ENCODE data around the gene LMBR1.

LMBR1 gene

DNA sequence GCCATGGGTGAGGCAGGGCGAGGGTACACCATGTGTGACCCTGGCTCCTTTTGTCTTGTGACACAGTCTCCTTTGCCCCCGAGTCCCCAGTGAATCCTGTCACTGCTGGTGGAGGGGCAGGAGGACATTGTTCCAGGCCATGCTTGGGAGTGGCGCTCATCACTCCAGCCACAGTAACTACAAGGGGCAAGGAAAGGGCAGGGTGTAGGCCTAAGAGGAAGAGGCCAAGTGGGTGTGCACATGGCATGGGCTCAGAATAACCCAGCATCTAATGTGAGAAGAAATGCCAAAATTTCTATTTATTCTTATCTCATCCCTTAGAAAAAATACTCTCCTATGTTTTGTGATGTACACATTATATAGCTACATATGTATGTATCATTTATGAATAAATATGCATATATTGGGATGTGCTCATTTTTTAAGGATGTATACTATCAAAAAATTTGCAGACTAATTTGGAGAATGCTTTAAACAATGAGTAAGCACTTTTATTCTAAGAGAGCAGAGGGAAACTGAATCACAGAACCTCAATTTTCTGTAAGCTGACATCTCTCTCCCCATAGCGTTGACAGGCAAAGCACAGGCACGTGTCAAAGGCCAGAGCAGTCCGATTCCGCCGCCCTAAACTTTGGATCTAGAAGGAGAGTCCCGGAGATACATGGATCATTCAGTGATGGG lies 215.5 kb downstream of the LMBR1 start:
- no peaks in the 10 kb centered on the region for H3K9me3 ChIP-seq

DNA sequence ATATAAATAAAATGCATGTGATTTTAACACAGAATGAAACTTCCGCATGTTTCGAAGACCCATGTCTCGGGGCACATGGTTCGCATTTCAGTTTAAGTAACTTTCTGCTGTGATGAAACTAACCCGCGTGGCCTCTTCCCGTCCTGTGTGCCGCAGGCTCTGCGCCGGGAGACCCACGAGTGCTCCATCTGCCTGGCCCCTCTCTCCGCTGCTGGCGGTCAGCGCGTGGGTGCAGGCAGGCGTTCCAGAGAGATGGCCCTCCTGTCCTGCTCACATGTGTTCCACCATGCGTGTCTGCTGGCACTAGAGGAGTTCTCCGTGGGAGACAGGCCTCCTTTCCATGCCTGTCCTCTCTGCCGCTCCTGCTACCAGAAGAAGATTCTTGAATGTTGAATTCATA lies 216.7 kb downstream of the LMBR1 start:
- Histone ChIP-seq H3K27ac (no peak overlapping the region), H3K4me1 (no peaks in the 10 kb centered on the region), H3K9me3 (no peaks in the 10 kb centered on the region), H3K4me3 (no peak overlapping the region), H3K27me3 (no peaks in the 10 kb centered on the region), H3K36me3 (peaks cover 21 to 75% (median 56%) of the 10 kb centered on the region in 3 donors)
- intact Hi-C loops (cut with DNase I; ENCODE audit: low total_unique reads) = no loop called here
- TF ChIP-seq, protein P1, sequence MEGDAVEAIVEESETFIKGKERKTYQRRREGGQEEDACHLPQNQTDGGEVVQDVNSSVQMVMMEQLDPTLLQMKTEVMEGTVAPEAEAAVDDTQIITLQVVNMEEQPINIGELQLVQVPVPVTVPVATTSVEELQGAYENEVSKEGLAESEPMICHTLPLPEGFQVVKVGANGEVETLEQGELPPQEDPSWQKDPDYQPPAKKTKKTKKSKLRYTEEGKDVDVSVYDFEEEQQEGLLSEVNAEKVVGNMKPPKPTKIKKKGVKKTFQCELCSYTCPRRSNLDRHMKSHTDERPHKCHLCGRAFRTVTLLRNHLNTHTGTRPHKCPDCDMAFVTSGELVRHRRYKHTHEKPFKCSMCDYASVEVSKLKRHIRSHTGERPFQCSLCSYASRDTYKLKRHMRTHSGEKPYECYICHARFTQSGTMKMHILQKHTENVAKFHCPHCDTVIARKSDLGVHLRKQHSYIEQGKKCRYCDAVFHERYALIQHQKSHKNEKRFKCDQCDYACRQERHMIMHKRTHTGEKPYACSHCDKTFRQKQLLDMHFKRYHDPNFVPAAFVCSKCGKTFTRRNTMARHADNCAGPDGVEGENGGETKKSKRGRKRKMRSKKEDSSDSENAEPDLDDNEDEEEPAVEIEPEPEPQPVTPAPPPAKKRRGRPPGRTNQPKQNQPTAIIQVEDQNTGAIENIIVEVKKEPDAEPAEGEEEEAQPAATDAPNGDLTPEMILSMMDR (IDR thresholded peaks at IDR 0.05) = no peak
- DNase-seq = no peak

More for the DNA sequence above, 215.5 kb downstream of the LMBR1 start:
- no peaks in the 10 kb centered on the region for H3K4me1 ChIP-seq
- peaks cover 28 to 78% (median 69%) of the 10 kb centered on the region in 3 donors for H3K36me3 ChIP-seq
- TF ChIP-seq, protein P1 (IDR thresholded peaks at IDR 0.05) = no peak
- no peak overlapping the region for H3K4me3 ChIP-seq
- H3K27me3 ChIP-seq = no peaks in the 10 kb centered on the region
- intact Hi-C loops (cut with DNase I; ENCODE audit: low total_unique reads) = no loop called here
- no peak overlapping the region for H3K27ac ChIP-seq
- no peak for DNase-seq

DNA sequence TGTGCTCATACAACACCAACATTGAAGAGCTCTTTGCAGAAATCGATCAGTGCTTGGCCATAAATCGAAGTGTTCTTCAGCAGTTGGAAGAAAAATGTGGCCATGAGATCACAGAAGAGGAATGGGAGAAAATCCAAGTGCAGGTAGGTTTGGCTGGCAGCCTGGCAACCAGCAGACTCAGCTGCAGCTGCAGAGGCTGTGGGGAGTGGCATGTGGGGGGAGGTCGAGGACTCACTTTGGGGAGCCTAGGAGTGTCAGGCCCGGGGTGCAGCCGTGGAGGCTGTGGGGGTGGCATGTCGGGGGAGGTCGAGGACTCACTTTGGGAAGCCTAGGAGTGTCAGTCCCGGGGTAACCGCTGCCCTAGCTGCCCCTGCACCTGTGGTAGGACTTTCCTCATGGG lies 217.3 kb downstream of the LMBR1 start:
- TF ChIP-seq, protein P1 (IDR thresholded peaks at IDR 0.05) = no peak
- no peaks in the 10 kb centered on the region for H3K4me1 ChIP-seq
- intact Hi-C loops (cut with DNase I; ENCODE audit: low total_unique reads) = no loop called here
- H3K27ac ChIP-seq = no peak overlapping the region
- H3K9me3 ChIP-seq = no peaks in the 10 kb centered on the region
- no peaks in the 10 kb centered on the region for H3K27me3 ChIP-seq
- DNase-seq = no peak
- peaks cover 21 to 75% (median 54%) of the 10 kb centered on the region in 3 donors for H3K36me3 ChIP-seq
- no peak overlapping the region for H3K4me3 ChIP-seq

DNA sequence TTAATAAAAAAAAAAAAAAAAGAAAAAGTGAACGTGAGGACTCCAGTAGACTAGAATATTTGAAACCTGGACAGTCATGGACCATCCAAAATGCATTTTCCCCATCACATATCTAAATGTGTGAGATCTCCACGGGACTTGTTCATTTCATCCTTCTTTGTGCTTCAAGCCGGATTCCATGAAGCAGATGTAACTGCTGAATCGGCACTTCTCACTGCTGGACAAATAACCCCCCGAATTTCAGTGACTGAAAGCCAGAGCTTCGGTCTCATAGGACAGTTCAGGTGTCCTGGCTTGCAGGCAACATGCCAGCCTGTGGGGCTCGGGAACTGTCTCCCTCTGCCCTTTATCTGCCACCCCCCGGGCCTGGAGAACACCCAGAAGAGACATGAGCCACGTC lies 219.1 kb downstream of the LMBR1 start:
- H3K27me3 ChIP-seq = no peaks in the 10 kb centered on the region
- TF ChIP-seq, protein P1 (IDR thresholded peaks at IDR 0.05) = no peak
- intact Hi-C loops (cut with DNase I; ENCODE audit: low total_unique reads) = no loop called here
- H3K9me3 ChIP-seq = no peaks in the 10 kb centered on the region
- no peak overlapping the region for H3K27ac ChIP-seq
- no peak for DNase-seq
- no peak overlapping the region for H3K4me3 ChIP-seq
- H3K36me3 ChIP-seq = peaks cover 24 to 73% (median 42%) of the 10 kb centered on the region in 3 donors
- no peaks in the 10 kb centered on the region for H3K4me1 ChIP-seq

DNA sequence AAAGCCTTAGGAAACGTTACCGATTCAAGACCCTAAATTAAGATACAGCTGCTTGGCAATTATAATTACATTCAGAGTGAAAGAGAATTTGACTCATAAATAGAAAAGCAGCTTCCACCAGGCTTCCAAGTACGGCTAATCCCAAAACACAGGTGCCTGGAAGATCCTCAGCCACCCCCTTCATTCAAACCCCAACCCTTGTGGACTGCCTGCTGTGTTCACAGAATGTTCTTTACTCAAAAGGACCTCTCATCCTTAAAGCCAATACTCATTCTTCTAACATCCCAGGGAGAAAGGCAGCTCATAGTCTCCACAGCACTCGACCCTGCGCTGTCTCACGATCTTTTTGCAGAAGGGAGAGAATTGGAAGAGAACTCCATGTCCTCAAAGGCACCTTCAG lies 219.5 kb downstream of the LMBR1 start:
- H3K36me3 ChIP-seq = peaks cover 25 to 70% (median 38%) of the 10 kb centered on the region in 3 donors
- H3K27me3 ChIP-seq = no peaks in the 10 kb centered on the region
- no peak overlapping the region for H3K27ac ChIP-seq

More for the DNA sequence above, 219.5 kb downstream of the LMBR1 start:
- DNase-seq = no peak
- H3K9me3 ChIP-seq = no peaks in the 10 kb centered on the region
- H3K4me1 ChIP-seq = no peaks in the 10 kb centered on the region
- no peak overlapping the region for H3K4me3 ChIP-seq
- TF ChIP-seq, protein P1 (IDR thresholded peaks at IDR 0.05) = no peak
- intact Hi-C loops (cut with DNase I; ENCODE audit: low total_unique reads) = no loop called here
